Astrocyte (in vitro differentiated cells and primary cell): ENCODE results near the gene DACT1. TPM values are rescaled to one million over a fixed set of nuclear protein-coding genes. Genes with fewer than 3 reads are reported as not detected.
A peak's percentile ranks its signal among the peaks of the same experiment; 100 is the strongest.

ENCODE experiments used
- DNase-seq: peaks from one replicate; pipeline ENCODE4 v3.0.0-alpha.2; 2010; ENCODE audit warnings: low read depth
- FAIRE-seq: peaks from 2 replicates; lab custom pipeline; 2011; peaks lifted over from hg19 to GRCh38; lab: Jason Lieb, UNC
- H2AFZ ChIP-seq: 2 replicates; pipeline ENCODE4 v1.6.0; 2012; ENCODE audit warnings: low read depth, low read length, inconsistent platforms
- H3K27ac ChIP-seq: 2 replicates; pipeline ENCODE4 v1.5.1; 2011; ENCODE audit warnings: low read depth, low read length, inconsistent platforms
- H3K27me3 ChIP-seq: 2 replicates; pipeline ENCODE4 v1.6.0; 2011; ENCODE audit warnings: low read length, inconsistent platforms; ENCODE audit not compliant: insufficient read depth
- H3K36me3 ChIP-seq: 2 replicates; pipeline ENCODE4 v1.5.1; 2011; ENCODE audit warnings: low read length, inconsistent platforms; ENCODE audit not compliant: insufficient read depth
- H3K4me1 ChIP-seq: 2 replicates; pipeline ENCODE4 v1.5.1; 2011; ENCODE audit warnings: low read length, inconsistent platforms; ENCODE audit not compliant: insufficient read depth
- H3K4me2 ChIP-seq: 2 replicates; pipeline ENCODE4 v1.6.0; 2012; ENCODE audit warnings: low read length, inconsistent platforms
- H3K4me3 ChIP-seq: 2 replicates; pipeline ENCODE4 v1.5.1; 2011; ENCODE audit warnings: low read depth, mild to moderate bottlenecking, low read length, inconsistent platforms; ENCODE audit not compliant: insufficient read depth
- H3K79me2 ChIP-seq: 2 replicates; pipeline ENCODE4 v1.6.0; 2012; ENCODE audit warnings: mild to moderate bottlenecking, low read length, inconsistent platforms; ENCODE audit not compliant: insufficient read depth
- H3K9ac ChIP-seq: 2 replicates; pipeline ENCODE4 v1.6.0; 2012; ENCODE audit warnings: mild to moderate bottlenecking, low read length, inconsistent platforms
- H3K9me3 ChIP-seq: 2 replicates; pipeline ENCODE4 v1.5.1; 2012; ENCODE audit warnings: low read depth, mild to moderate bottlenecking, low read length, inconsistent platforms; ENCODE audit not compliant: insufficient read depth
- H4K20me1 ChIP-seq: 2 replicates; pipeline ENCODE4 v1.6.0; 2012; ENCODE audit warnings: low read length, inconsistent platforms; ENCODE audit not compliant: insufficient read depth
- H3K27ac Mint-ChIP-seq: one replicate; pipeline ENCODE4 v1.8.0; 2021; ENCODE audit warnings: mild to moderate bottlenecking, mixed read lengths; ENCODE audit not compliant: unreplicated experiment
- H3K27me3 Mint-ChIP-seq: one replicate; pipeline ENCODE4 v1.8.0; 2021; ENCODE audit warnings: low read depth, mixed read lengths; ENCODE audit not compliant: unreplicated experiment
- H3K36me3 Mint-ChIP-seq: one replicate; pipeline ENCODE4 v1.8.0; 2021; ENCODE audit warnings: low read depth, mixed read lengths; ENCODE audit not compliant: unreplicated experiment
- H3K4me1 Mint-ChIP-seq: one replicate; pipeline ENCODE4 v1.8.0; 2021; ENCODE audit warnings: low read depth, mixed read lengths; ENCODE audit not compliant: unreplicated experiment
- H3K4me3 Mint-ChIP-seq: one replicate; pipeline ENCODE4 v1.8.0; 2021; ENCODE audit warnings: mild to moderate bottlenecking, moderate library complexity, mixed read lengths; ENCODE audit not compliant: unreplicated experiment
- H3K9me3 Mint-ChIP-seq: one replicate; pipeline ENCODE4 v1.8.0; 2021; ENCODE audit warnings: mild to moderate bottlenecking, mixed read lengths; ENCODE audit not compliant: unreplicated experiment
- EZH2 ChIP-seq: IDR thresholded peaks from 2 replicates; pipeline ENCODE4 v1.6.1; 2012; ENCODE audit warnings: mild to moderate bottlenecking, low read length, inconsistent platforms; ENCODE audit not compliant: insufficient read depth
- total RNA-seq: library from RNA; stranded (reverse); gene quantifications from 2 replicates; pipeline ENCODE4 v1.2.1, GENCODE V29; 2021
- TF ChIP-seq, protein P1 (sequence below): IDR thresholded peaks from 2 replicates; pipeline ENCODE4 v1.5.1; 2011; ENCODE audit warnings: low read depth, mild to moderate bottlenecking, inconsistent platforms, low read length, moderate library complexity; ENCODE audit not compliant: insufficient read depth

Gene DACT1
- total RNA-seq, 1 donor from 2014 or later = 49.3 TPM

DNA sequence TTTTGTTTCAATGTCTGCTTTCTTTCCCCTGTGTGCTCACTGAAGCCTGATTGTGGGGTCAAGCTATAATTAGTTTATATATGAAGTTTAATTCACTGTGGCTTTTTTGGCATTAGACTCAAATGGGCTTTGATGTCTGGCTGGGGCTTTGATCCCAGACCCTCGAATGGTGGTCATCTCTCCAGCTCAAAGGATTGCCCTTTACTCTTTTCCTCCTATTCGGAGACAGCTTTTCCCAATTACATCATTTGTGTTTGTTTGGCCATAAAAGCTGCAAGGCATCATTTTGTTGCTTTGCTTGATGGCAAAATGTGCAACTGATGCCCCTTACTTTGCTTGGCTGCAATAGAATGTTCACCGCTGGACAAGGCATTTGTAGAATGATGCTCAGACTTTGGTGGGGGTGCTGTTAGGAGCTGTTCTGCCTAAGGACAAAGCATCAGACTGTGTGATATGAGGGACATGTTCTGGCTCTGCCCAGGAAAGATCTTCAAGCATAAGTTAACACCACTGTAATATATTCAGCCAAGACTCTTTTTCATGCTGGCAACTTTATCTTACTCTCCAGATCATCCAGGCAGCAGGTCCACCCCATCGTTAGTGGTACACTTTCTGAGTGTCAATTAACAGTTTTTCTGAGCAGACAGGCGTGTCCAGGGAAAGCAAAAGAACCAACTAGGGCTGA, 3.2 kb upstream of the DACT1 start:
- peak overlapping the region; percentile 50 for H3K27ac Mint-ChIP-seq
- Histone ChIP-seq H3K79me2 (peaks cover 12% of the 10 kb centered on the region), H2AFZ (no peak overlapping the region), H3K9me3 (no peaks in the 10 kb centered on the region), H3K4me2 (peak overlapping the region; percentile 50), H3K9ac (no peak overlapping the region), H3K36me3 (no peaks in the 10 kb centered on the region), H3K4me1 (peaks cover 28% of the 10 kb centered on the region), H3K4me3 (no peak overlapping the region), H3K27ac (no peak overlapping the region), H3K27me3 (peaks cover 2% of the 10 kb centered on the region), H4K20me1 (no peaks in the 10 kb centered on the region)
- H3K4me3 Mint-ChIP-seq = peak overlapping the region; percentile 63
- TF ChIP-seq, protein P1, sequence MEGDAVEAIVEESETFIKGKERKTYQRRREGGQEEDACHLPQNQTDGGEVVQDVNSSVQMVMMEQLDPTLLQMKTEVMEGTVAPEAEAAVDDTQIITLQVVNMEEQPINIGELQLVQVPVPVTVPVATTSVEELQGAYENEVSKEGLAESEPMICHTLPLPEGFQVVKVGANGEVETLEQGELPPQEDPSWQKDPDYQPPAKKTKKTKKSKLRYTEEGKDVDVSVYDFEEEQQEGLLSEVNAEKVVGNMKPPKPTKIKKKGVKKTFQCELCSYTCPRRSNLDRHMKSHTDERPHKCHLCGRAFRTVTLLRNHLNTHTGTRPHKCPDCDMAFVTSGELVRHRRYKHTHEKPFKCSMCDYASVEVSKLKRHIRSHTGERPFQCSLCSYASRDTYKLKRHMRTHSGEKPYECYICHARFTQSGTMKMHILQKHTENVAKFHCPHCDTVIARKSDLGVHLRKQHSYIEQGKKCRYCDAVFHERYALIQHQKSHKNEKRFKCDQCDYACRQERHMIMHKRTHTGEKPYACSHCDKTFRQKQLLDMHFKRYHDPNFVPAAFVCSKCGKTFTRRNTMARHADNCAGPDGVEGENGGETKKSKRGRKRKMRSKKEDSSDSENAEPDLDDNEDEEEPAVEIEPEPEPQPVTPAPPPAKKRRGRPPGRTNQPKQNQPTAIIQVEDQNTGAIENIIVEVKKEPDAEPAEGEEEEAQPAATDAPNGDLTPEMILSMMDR = no peak
- no peak for TF ChIP-seq EZH2
- DNase-seq (no peak), FAIRE-seq (no peak)
- peaks cover 2% of the 10 kb centered on the region for H3K36me3 Mint-ChIP-seq
- no peaks in the 10 kb centered on the region for H3K9me3 Mint-ChIP-seq
- H3K4me1 Mint-ChIP-seq = peaks cover 36% of the 10 kb centered on the region
- no peaks in the 10 kb centered on the region for H3K27me3 Mint-ChIP-seq

DNA sequence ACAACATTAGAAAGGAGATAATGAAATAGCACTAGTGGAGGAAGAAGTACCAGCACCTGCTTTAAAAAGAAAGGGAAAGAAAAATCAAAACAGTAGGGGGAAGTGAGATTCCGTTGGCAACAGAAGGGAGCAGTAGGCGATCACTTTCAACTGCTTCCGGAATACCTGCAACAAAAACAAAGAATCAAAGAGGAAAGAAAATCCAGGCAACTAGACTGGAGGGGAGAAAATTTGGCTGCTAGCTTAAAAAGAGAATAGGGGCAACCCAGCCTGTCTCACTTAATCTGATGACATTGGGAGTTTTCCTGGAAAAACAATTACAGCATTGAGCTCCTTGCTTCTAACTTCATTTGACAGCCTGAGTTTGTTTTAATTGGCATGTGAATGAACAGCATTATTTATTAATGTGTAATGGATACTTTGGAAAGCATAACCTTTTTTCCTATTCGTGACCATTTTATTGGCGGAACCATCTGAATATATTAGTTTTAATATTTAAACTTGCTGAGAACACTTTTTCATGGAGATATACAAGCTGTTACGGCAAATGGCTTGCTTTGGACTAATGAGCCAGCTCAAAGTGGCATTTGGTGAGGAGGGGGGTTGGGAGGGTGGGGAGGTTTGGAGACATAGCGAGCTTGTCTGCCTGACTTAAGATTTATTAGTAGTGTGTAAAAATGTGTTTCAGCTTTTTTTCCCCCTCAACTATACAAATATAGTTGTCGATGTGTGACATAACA, 2.5 kb upstream of the DACT1 start:
- H3K4me1 ChIP-seq = peaks cover 30% of the 10 kb centered on the region
- peak overlapping the region; percentile 63 for H3K4me3 Mint-ChIP-seq
- H3K27ac ChIP-seq = no peak overlapping the region
- no peaks in the 10 kb centered on the region for H3K9me3 ChIP-seq
- no peak for FAIRE-seq
- peak overlapping the region; percentile 50 for H3K4me2 ChIP-seq
- peaks cover 4% of the 10 kb centered on the region for H3K36me3 Mint-ChIP-seq
- peaks cover 36% of the 10 kb centered on the region for H3K4me1 Mint-ChIP-seq
- no peaks in the 10 kb centered on the region for H3K36me3 ChIP-seq
- DNase-seq = peak; percentile 8
- H3K27ac Mint-ChIP-seq = peak overlapping the region; percentile 50
- no peaks in the 10 kb centered on the region for H3K27me3 Mint-ChIP-seq
- H2AFZ ChIP-seq = no peak overlapping the region
- H3K9me3 Mint-ChIP-seq = no peaks in the 10 kb centered on the region
- TF ChIP-seq EZH2 = no peak
- TF ChIP-seq, protein P1 = no peak
- no peaks in the 10 kb centered on the region for H4K20me1 ChIP-seq
- H3K4me3 ChIP-seq = no peak overlapping the region
- peaks cover 2% of the 10 kb centered on the region for H3K27me3 ChIP-seq
- peaks cover 19% of the 10 kb centered on the region for H3K79me2 ChIP-seq
- no peak overlapping the region for H3K9ac ChIP-seq

DNA sequence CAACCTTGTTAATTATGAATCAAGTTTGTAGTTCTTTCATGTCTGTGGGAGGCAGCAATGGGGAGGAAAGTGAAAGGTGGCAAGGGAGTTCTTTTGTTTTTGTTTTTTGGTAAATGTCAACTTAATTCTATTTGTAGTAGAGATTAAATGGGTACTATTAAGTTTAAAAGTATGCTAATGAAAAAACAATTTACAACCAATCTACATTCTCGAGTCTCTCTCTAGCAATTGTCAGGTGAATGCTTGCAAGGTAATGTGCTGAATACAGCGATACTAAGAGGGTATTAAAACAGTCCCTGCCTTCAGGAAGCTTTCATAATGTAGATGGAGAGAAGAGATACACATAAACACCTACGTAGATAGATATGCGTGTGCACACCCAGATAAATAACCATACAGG, 1.6 kb upstream of the DACT1 start:
- no peak overlapping the region for H3K9ac ChIP-seq
- FAIRE-seq = no peak

More for the DNA sequence above, 1.6 kb upstream of the DACT1 start:
- Histone ChIP-seq H3K27me3 (peaks cover 2% of the 10 kb centered on the region), H3K4me3 (no peak overlapping the region), H2AFZ (no peak overlapping the region), H3K36me3 (peaks cover 2% of the 10 kb centered on the region), H3K27ac (no peak overlapping the region), H3K79me2 (peaks cover 23% of the 10 kb centered on the region), H3K4me2 (peak overlapping the region; percentile 96), H4K20me1 (no peaks in the 10 kb centered on the region), H3K9me3 (no peaks in the 10 kb centered on the region), H3K4me1 (peaks cover 30% of the 10 kb centered on the region)
- H3K36me3 Mint-ChIP-seq = peaks cover 4% of the 10 kb centered on the region
- peak overlapping the region; percentile 97 for H3K27ac Mint-ChIP-seq
- H3K4me3 Mint-ChIP-seq = peak overlapping the region; percentile 34
- no peaks in the 10 kb centered on the region for H3K9me3 Mint-ChIP-seq
- TF ChIP-seq, protein P1 = no peak
- TF ChIP-seq EZH2 = no peak
- H3K27me3 Mint-ChIP-seq = no peaks in the 10 kb centered on the region
- no peak for DNase-seq
- H3K4me1 Mint-ChIP-seq = peaks cover 38% of the 10 kb centered on the region
